GM21447 (cell line): ENCODE measurements around the gene COG4.
"Not testable (repeated sequence)": the region's sequence is repeated elsewhere in the genome, so short reads cannot be mapped to it uniquely, and the experiment has no call there.

Source experiments
- ATAC-seq: cut with Tn5 transposase; IDR thresholded peaks from one replicate; pipeline ENCODE4 v1.9.1; 2021; ENCODE audit not compliant: unreplicated experiment

Gene COG4

DNA sequence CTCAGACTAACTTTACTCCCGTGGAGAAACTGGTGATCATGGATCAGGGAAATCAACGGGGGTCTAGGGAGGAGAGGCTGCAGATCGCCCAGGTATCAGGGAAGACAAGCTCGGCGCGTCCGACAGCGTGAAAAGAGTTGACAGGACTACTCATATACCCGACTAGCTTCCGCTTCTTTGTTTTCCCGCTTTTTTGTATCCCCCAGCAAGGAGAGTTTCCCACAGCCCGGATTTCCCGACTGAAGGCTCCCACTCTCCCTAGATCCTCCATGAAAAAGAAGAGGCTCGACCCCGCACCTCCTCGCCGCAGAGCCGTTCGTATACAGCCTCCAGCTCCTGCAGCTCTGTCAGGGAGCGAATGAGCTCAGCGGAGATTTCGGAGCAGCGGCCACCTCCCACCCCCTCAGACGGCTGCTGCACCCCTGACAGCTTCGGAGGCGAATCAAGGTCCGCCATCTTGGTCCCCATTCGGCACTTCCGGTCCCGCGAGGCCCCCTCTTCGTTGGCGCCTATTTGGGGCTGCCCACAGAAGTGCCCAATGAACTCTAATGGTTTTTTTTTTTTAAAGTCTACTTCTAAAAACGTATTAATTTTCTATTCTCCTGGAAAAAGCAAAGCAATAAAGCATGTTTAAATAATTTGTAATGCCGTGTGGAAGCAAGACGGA, at the start of gene COG4:
Gene COG4, minus strand, starts transcription at position 479 of the 667 bp plus-strand sequence. Its CDS starts 11 bp downstream, at position 468.
- peak; percentile 67 for ATAC-seq

DNA sequence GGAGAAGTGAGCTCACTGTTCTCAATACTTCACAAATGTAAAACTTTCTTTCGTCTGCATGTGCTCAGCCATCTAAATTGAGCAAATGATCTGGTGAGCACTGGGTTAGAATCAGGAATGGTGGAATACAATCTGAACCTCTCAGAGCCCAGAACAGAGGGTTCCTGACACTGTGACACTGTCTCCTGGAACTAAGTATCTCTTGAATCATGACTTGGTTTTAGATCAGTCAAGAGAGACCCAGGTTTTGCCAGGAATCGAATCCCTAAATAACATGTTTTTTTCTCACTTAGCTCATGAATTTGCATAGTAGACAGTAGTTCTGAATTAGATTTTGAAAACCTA, 49.5 kb upstream of the COG4 start:
- ATAC-seq, result no peak

DNA sequence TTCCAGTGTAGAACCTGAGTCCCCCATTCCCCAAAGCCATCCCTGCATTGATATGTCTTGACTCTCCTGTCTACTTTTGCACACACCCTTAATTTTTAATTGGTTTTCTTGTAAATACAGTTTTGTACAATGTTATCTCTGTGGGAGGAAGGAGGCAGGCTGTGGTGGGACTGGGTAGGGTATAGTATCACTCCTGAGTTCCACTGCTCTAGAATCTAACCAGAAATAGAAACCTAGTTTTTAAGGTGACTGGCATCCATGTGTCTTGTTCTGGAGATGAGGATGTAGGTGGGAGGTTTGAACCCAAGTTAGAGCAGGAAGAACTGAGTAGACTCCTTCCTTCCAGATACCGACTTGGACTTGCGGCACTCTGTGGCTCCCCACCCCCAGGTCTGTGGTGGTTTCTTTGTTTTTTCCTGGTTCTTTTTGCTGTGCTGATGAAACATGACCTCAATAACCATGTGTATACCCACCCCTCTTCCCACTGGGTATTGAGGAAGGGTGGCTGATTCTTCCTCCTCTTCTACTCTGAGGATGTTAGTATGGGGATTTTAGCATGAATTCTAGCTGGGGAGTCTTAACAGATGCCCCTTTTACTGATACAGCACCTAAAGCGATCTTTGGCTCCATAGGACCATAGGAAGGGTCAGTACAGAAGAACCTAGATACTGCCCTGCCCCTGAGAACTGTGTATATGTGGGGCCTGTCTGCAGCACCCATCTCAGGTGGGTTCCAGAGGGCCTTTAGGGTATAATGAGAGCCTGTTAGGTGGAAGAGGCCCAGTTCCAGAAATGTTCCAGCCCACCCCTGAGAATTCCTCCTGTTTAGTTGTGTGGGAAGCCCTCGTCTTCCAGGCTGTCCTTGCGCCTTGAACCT, 48.9 kb upstream of the COG4 start:
- ATAC-seq, result no peak

DNA sequence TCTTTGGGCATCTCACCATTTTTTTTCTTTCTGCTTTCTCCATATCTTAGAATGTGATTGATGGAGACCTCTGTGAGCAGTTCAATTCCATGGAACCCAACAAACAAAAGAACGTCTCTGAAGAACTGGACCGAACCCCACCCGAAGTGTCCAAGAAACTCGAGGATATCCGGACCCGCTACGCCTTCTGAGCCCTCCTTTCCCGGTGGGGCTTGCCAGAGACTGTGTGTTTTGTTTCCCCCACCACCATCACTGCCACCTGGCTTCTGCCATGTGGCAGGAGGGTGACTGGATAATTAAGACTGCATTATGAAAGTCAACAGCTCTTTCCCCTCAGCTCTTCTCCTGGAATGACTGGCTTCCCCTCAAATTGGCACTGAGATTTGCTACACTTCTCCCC, 48.3 kb upstream of the COG4 start:
- ATAC-seq, result no peak

DNA sequence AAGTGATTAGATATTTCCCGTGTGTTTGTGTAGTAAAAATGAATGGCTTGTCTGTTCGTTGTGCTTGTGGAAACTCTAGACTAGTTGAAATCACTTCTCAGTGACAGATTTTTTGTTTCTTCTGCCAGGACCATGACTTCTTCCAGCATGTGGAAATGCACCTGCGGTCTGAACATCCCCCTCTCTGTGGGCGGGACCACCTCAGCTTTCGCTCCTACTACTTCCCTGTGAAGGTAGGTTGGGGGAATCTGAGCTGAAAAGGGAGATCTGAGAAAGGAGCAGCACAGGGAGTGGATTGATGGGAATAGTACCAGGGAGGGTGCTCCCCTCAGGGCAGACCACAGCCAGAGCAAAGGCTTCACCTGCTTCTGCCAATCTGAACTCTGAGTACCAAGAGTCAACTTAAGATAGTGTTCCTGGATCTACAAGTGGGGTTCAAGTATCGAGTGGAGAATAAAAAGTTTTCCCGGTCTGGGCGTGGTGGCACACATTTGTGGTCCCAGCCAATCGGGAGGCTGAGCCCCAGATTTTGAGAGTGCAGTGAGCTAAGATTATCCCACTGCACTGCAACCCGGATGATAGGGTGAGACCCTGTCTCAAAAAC, 47.7 kb upstream of the COG4 start:
- ATAC-seq, result no peak

DNA sequence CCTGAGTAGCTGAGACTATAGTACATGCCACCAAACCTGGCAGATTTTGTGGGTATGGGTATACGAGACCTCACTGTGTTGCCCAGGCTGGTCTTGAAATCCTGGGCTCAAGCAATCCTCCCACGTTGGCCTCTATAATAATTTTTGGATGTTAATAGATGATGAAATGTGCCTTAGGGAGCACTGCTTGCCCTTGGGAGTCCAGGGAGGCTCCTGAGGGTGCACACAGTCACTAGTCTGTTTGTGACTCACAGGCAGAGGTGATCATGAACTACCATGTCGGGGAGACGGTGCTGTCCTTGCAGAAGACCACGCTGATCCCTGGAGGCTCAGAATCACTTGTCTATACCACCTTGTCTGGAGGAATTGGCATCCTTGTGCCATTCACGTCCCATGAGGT, 46.4 kb upstream of the COG4 start:
- no peak for ATAC-seq

DNA sequence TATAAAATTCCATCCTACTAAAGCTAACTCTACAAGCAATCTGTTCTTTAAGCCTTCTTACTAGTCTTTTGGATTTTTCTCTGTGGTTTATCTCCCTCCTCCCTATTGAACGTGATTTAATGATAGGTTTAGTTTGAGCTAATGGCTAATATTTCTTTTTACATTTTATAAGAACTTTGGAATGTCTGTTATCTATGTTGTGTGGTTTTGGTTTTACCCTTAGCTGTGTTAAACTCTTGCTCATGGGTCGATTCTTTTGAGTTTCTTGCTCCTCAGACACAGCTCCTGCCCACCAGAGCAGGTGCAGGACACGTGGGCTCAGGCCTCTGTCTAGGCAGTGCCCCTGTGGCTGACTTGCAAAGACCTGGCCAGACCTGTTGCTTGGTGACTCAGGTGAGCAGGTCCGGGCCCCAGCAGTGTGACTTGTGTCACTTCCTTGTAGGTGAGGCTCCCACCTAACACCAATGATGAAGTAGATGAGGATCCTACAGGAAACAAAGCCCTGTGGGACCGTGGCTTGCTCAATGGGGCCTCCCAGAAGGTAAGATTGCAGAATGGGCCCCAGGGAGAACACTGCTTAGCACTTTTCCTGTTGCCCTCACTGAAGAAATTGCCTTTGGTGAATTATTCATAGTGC, 45.4 kb upstream of the COG4 start:
- ATAC-seq, result no peak

DNA sequence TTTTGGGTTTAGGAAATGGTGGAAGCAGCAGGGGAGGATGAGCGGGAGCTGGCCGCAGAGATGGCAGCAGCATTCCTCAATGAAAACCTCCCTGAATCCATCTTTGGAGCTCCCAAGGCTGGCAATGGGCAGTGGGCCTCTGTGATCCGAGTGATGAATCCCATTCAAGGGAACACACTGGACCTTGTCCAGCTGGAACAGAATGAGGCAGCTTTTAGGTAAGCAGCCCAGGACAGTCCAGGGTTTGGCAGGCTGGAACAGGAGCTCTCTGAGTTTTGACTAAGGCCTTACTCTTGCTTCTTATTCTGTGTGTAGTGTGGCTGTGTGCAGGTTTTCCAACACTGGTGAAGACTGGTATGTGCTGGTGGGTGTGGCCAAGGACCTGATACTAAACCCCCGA, 41.7 kb upstream of the COG4 start:
- no peak for ATAC-seq

DNA sequence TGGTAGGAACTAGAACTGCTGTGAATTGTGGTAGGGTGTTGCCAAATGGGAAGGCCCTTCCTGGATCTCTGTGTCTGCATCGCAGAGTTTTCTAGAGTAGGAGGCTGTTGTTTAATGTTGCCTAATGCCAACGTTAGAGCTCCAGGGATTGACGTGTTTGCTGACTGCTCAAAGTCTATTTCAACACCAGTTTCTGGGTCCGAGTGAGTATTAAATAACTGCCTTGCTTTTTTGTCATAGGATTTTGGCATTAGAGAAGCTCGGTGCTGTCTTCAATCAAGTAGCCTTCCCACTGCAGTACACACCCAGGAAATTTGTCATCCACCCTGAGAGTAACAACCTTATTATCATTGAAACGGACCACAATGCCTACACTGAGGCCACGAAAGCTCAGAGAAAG, 40.3 kb upstream of the COG4 start:
- no peak for ATAC-seq

DNA sequence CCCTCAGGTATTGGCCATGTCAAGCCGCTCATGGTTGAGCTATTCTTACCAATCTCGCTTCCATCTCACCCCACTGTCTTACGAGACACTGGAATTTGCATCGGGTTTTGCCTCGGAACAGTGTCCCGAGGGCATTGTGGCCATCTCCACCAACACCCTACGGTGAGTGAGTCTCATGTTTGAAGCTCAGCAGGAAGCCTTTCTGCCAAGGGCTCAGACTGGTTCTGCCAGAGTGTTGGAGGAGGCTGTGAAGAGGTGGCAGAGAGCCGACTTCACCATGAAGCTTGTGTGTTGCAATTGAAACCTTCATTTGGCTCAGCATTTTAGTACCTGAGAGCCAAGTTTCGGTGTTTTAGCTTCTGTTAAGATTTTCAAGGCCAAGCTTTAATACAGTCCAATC, 38.3 kb upstream of the COG4 start:
- ATAC-seq, result no peak

DNA sequence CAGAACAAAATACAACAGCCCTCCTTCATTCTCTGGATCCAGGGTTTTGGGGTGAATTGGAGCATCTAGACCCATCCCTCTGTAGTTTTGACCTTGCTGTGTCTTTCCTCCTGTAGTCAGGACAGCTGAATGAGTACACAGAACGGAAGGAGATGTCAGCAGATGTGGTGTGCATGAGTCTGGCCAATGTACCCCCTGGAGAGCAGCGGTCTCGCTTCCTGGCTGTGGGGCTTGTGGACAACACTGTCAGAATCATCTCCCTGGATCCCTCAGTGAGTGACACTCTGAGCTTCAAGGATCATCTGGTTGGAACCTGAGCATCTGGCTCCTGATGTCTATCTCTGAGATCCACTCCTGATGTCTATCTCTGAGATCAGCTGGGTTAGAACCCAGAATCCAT, 32.7 kb upstream of the COG4 start:
- ATAC-seq, result no peak

DNA sequence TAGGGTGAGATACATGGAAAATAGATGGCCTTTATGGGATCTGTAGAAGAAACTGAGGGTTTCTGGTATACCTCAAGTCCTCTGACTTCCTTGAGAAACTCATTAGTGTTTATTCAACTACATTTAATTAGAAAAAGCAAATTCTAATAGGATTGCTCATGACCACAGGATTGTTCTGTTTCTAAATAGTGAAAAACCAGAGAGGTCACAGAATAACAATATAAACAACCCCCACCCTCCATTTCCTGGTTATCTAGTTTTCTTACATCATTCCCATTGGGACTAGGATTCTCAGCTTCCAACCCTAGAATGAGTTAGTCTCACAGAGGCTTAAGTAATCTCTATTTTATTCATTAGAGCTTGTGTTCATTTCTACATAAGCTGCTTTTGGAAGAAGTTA, 30.3 kb upstream of the COG4 start:
- no peak for ATAC-seq

DNA sequence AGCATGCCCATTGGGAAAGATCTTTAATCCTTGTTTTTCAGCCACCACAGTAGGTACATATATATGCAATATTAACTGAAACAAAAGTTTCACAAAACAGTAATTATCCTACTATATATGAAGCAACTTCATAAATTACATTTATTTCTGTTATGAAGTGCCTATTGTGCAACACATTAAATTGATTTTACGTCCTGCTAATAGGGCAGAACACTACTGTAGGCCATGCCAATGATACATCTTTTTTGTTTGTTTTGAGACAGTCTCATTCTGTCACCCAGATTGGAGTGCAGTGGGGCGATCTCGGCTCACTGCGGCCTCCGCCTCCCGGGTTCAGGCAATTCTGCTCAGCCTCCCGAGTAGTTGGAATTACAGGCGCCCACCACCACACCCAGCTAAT, 29.3 kb upstream of the COG4 start:
- no peak for ATAC-seq

DNA sequence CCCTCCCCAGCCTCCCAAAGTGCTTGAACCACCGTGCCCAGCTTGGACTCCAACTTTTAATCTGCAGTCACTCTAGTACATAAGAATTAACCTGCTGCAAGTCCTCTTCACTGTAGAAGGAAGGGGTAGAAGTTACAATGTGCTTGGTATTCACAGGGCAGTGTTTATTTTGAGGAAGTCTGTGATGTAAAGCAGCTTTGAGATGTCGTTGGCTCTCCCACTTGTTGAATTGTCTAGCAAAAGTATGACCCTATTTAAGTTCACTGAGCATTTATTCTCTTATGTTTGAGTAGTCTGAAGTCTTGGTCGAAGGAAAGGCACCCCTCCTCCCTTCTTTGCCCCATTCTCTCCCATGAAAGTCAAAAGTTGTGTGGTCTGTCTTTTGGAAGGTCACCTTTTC, 28.4 kb upstream of the COG4 start:
- ATAC-seq, result no peak

DNA sequence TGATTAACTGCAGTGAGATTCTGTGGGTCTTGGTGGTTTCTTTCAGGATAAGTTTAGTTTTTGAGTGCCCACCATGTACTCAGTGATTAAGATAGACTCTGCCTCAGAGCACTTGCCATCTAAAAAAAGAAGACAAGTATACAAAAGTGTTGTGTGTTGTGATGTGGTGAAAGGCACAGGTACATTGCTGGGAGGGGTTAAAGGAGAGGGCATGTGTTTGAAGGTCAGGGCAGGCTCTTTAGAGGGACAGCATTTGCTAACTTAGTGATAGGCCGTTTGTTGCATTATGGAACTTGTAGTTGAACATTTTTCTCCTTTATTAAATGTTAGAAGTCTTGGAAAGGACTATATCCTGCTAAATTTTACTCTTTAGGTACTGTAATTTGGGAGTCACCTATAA, 26.7 kb upstream of the COG4 start:
- no peak for ATAC-seq

DNA sequence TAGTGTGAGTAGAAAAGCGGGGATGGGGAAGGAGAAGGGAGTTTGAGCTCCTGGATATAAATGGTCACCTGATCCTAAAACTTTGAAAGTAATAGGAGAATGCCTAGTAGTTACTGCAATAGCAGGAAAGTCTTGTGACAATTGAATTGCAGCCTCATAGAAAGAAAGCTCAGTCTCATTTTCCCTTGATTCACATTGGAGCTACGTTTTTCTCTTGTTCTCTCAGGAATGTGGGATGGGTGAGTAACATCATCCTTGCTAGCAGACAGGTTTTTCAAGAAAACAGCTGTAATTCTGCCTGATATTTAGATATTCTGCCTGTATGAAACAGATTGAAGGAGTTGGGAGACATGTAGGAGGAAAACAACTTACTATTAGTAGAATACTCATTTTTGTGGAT, 25.6 kb upstream of the COG4 start:
- no peak for ATAC-seq

DNA sequence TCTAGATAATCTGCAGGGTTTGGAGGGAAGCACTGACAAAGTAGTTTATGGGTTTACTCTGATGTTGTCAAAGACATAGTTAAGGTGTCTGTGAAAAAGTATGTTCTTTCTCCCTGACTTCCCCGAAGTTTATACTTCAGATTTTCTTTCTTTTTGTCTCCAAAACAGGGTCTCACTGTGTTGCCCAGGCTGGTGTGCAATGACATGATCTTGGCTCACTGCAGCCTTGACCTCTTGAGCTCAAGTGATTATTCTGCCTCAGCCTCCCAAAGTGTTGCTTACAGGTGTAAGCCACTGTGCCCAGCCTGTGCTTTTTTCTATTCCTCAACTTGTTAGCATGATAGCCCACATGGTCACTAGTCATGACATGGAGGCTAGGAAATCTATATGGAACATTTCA, 21.2 kb upstream of the COG4 start:
- no peak for ATAC-seq

DNA sequence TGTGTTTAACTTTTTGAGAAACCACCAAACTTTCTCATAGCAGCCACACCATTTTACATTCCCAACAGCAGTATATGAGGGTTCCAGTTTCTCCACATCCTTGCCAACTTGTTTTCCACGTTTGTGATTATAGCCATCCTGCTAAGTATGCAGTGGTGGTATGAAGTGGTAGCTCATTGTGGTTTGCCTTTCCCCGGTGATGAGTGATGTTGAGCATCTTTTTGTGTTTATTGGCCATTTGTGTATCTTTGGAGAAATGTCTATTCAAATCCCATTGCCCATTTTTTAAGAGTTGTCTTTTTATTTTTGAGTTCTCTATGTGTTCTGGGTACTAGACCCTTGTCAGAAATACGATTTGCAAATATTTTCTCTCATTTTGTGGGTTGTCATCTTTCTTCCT, 17.6 kb upstream of the COG4 start:
- ATAC-seq, result no peak

DNA sequence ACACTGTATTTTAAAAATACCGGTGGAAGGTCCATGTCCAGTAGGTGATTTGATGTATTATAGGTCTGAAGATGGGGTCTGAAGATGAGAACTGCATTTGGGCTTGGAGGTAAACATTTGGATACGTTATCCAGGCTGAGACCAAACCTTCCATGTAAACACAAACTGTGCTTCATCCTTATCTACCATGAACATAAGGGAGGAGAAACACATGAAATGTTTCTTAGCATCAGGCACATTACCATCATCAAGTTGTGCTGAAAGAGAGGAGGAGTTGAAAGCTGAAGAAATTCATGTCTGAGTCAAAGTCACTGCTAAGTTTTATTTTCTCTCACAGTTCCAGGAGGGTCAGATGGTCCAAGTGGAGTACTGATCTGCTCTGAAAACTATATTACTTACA, 11.6 kb upstream of the COG4 start:
- no peak for ATAC-seq

DNA sequence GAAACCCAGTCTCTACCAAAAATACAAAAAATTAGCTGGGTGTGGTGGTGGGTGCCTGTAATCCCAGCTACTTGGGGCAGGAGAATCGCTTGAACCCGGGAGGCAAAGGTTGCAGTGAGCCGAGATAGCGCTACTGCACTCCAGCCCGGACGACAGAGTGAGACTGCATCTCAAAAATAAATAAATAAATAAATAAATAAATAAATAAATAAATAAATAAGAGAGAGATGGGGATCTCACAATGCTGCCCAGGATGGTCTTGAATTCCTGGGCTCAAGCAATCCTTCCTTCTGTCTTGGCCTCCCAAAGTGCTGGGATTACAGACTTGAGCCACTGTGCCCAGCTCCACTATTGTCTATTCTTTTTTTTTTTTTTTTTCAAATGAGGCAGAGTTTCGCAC, 6.6 kb upstream of the COG4 start:
- ATAC-seq, result not testable (repeated sequence)

DNA sequence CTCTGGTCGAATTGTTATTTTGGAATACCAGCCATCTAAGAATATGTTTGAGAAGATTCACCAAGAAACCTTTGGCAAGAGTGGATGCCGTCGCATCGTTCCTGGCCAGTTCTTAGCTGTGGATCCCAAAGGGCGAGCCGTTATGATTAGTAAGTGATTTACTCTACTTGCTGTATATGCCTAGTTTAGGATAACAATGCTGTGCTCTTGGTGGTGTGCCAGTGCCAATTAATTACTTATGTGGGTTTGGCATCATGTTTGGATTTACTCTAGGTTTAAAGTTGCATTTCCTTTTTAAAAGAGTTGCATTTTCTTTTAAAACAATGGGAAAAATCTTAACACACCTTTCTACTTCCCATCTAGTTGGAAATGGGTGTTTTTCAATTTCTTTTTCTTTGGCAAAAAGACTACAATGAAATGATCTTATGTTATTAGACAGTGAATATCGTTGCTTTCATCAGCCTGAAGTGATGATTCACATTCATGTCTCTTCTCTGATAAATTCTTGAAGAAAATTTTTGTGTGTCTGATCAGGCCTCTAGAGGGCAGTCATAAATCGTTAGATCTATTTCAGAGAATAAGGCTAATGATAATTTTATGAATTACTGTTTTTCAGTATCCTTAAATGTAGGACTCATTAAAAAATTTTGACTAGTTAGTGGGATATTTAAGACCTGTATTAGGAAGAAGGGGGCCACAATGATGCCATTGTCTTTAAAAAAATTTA, 5.9 kb upstream of the COG4 start:
- ATAC-seq, result no peak
